Suprapubic skin (tissue), 4 donors: ENCODE data around the gene S100P.

Experiments used
- CTCF ChIP-seq, 2 donors: fragments of 200-600 bp in 1 of 2; fragments of 450-650 bp in 1 of 2; sonication (generic) in 1 of 2; IDR thresholded peaks; one replicate each; pipeline ENCODE4 v1.5.1; 2016 to 2019; ENCODE audit warnings: antibody characterized with exemption in 2 of 2, mild to moderate bottlenecking in 1 of 2, moderate library complexity in 1 of 2
- EP300 ChIP-seq: sonication (generic); formaldehyde crosslinking; IDR thresholded peaks from one replicate; pipeline ENCODE4 v1.6.1; 2017; ENCODE audit warnings: antibody characterized with exemption
- POLR2A ChIP-seq, 2 donors: fragments of 450-650 bp; IDR thresholded peaks; one replicate each; pipeline ENCODE4 v1.6.1; 2017; ENCODE audit warnings: antibody characterized with exemption in 2 of 2, mild to moderate bottlenecking in 2 of 2, moderate library complexity in 2 of 2
- POLR2AphosphoS5 ChIP-seq, 3 donors: sonication (generic); formaldehyde crosslinking; IDR thresholded peaks; one replicate each; pipeline ENCODE4 v1.6.1; 2017; ENCODE audit warnings: antibody characterized with exemption in 3 of 3

- TF ChIP-seq CTCF (IDR thresholded peaks at IDR 0.05) (no peak), POLR2AphosphoS5 (IDR thresholded peaks at IDR 0.05) (no peak), EP300 (no peak), POLR2A (IDR thresholded peaks at IDR 0.05) (no peak)
These were observed 12.5 kb upstream of the S100P start for GRCh38 chr4:6681191-6681590.
